Fibroblast of pulmonary artery (primary cell): ENCODE data around the gene ATP5F1D.
A peak's percentile ranks its signal among the peaks of the same experiment; 100 is the strongest.

Experiments
- DNase-seq: peaks from one replicate; pipeline ENCODE4 v3.0.0-alpha.2; 2010; ENCODE audit warnings: low read depth
- H3K4me3 ChIP-seq: replicated peaks from 2 replicates; pipeline ENCODE4 v1.5.1; 2011; ENCODE audit warnings: low read depth, mild to moderate bottlenecking, control low read depth, low read length, moderate library complexity
- TF ChIP-seq, protein P1 (sequence below): IDR thresholded peaks from 2 replicates; pipeline ENCODE4 v1.5.1; 2011; ENCODE audit warnings: mild to moderate bottlenecking, control low read depth, low read length, inconsistent platforms; ENCODE audit errors: missing control alignments

The ATP5F1D gene

DNA sequence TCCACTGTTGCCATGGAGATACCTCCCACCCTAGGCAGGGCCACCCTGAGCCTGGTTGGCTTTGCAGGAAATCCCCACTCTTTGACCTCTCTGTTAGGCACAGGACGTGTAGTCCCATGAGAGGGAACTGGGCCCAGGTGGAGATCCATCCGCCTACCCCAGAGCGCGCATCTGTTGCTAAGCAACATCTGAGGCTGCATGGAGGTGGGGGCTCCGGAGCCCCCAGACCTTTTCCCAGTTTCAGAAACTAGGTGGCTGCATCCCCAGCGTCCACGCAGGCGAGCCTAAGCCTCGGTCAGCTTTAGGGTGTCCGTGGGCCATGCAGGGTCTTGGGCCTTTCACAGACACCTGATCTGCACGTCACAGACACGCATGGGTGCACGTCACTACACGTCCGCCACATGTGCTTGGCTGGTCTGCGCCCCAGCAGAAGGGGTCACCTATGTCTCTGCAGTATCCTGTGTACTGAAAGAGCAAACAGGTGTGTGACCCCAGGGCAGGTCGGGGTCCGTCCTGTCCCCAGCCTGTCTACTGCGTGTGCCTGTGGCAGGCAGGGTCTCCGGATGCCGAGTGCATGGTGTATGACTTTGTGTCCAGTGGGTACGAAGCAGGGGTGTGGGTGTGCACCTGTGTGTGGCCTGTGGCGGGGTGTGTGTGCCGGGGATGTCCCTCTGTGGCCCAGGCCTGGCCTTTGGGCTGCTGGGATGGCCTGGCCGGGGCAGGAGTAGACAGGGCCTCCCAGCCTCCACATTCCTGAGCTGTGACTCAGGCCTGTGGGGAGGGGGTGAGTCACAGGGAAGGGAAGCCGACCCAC, 23.5 kb downstream of the ATP5F1D start:
- TF ChIP-seq, protein P1, sequence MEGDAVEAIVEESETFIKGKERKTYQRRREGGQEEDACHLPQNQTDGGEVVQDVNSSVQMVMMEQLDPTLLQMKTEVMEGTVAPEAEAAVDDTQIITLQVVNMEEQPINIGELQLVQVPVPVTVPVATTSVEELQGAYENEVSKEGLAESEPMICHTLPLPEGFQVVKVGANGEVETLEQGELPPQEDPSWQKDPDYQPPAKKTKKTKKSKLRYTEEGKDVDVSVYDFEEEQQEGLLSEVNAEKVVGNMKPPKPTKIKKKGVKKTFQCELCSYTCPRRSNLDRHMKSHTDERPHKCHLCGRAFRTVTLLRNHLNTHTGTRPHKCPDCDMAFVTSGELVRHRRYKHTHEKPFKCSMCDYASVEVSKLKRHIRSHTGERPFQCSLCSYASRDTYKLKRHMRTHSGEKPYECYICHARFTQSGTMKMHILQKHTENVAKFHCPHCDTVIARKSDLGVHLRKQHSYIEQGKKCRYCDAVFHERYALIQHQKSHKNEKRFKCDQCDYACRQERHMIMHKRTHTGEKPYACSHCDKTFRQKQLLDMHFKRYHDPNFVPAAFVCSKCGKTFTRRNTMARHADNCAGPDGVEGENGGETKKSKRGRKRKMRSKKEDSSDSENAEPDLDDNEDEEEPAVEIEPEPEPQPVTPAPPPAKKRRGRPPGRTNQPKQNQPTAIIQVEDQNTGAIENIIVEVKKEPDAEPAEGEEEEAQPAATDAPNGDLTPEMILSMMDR, result no peak
- H3K4me3 ChIP-seq, result no peak overlapping the region
- peak; percentile 85 for DNase-seq

DNA sequence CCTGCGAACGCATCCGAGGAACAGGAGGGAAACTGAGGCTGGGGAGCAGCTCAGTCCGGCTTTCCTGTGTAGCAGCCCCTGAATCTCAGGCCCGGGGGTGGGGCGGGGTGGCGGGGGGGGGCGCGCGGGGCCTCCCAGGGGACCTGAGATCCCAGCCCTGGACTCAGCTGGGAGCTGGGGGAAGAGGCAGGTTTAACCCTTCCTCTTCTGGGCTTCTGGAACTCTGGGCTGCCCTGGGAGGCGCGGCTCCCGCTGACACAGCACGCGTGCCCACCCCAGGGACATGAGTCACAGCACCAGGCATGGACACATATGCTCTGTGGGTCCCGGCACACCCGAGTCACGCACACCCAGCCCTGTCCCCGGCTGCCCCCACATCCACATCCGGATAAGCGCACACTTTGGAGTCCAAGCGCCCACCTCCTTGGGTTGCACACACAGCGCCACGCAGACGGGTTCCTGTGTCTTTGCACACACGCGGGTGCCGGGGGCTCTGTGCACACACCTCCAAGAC, 24.1 kb downstream of the ATP5F1D start:
- DNase-seq, result peak; percentile 66
- H3K4me3 ChIP-seq, result peak overlapping the region; percentile 49
- TF ChIP-seq, protein P1, result no peak

DNA sequence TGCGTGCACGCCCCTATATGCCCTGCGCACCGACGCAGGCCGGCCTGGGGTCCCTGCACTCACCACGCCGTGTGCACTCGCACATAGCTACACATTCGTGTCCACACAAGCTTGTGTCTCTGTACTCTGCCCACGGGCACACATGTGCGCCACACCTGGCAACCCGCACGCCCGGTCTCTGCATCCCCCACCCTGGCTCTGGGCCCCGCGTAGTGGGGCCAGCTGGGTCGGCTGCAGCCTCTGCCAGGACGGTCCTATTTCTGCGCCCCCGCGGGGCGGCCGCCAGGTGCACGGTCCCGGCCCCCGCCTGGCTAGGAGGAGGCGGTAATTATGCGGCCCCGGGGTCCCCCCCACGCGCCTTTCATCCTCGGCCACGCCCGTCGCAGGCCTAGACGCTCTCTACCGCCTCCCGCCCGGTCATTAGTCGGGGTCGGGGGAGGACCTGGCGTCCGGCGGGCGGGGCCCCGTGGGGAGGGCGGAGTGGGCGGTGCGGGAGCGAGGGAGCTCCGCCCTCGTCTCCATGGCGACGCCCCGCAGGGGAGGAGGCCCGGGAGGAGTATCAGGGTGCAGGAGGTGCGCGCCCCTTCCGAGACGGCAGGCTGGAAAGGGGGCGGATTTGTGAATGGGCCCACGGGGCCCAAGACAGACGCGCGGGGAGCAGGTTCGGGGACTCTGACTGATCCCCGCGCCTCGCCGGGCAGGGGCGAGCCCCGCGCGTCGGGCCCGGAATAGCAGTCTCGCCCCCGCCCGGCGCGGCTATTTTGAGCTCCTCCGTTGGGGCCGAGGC, 24.8 kb downstream of the ATP5F1D start:
- TF ChIP-seq, protein P1, result no peak
- peak; percentile 84 for DNase-seq
- peak overlapping the region; percentile 49 for H3K4me3 ChIP-seq

DNA sequence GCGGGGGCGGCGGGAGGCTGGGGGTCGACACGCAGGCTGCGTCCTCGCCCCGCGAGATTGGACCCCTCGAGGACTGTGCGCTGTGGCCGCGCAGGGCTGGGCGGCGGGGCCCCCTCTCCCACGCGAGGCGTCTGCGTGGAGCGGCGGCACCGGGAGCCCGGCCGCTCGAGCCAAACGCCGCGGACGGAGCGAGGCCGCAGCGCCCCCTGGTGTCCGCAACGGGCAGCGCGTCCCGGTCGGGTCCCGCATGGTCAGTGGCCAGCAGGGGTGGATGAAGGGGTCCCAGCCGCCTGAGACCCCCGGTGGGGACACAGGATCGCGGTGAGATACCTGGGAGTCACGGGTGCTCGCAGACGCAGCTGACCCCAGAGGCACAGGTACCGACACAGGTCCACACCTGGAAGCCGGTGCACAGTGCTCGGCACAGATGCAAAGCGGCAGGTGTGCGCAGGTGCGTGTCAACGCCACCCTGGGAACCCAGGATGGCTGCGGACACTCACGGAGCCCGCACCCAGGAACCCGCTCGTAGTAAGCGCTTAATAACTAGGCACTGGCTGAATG, 25.4 kb downstream of the ATP5F1D start:
- peak; percentile 58 for DNase-seq
- peak overlapping the region; percentile 49 for H3K4me3 ChIP-seq
- TF ChIP-seq, protein P1, result peak; percentile 55

DNA sequence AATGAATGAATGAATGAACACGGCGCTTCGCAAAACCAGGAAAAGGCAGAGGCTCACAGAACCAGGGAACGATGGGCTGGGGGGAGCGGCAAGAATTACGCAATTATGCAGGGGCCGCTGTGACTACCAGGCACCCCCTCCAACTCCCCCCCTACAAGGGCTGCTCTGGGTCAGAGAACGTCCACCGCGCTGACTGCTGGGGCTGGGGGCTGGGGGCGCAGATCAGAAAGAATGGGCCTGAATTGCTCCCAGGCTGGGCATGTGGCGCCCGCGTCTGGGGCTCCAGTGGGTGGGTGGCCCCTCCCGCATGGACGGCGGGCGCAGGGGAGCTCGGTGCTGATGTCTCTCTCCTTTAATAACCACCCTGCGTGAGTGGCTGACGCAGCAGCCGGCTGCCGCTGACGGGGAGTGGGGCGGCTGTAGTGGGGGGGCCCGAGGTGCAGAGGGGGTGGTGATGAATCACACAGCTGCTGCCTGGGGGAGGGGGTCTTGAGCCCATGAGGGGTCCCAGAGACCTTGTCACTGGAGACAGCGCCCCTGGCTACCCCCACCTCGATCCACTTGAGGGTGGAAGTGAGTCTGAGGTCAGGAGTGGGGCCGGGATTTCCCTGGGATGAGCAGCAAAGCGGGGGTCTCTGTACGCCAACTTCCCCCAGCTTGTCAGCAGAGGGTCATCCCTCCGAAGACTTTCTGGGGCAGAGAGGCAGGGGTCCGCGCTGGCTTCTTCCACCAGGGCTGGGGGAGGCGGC, 26.1 kb downstream of the ATP5F1D start:
- DNase-seq, result no peak
- no peak overlapping the region for H3K4me3 ChIP-seq
- TF ChIP-seq, protein P1, result no peak

DNA sequence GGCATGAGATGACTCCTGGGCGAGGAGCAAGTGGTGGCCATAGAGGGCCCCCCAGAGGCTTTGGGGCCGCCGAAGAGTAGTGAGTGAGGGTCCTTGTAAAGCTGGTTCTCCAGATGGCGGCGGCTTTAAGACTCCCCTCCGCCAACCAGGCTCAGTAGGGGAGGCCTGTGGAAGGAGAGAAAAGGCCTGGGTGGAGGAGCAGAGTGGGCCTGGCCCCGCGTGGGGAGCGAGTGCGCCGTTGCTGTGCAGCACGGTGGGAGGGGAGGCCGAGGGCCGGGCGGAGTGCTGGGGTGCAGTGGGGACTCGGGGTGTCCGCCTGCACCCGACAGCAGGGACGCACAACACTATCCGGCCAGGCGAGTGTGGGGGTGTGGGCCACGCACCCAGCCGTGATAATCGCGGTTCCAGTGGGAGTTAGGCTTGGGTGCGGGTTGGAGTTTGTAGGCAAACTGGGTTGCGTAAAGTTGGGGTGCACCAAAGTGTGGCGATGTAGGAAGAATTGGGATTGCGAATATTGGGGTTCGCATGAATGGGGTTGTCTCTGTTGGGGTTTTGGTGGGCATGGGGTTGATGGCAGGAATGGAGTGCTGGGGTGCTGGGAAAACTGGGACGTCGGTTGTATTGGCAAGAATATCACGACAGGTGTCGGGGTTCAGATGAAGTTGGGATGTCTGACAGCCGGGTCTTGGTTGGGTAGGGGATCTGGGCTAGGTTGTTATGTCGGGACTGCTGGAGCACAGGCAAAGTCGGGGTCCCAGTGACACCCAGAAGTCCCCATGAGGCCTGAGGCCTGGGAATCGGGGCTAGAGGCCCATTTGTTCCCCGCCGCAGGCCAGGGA, 26.9 kb downstream of the ATP5F1D start:
- H3K4me3 ChIP-seq, result no peak overlapping the region

More for the DNA sequence above, 26.9 kb downstream of the ATP5F1D start:
- DNase-seq, result no peak
- TF ChIP-seq, protein P1, result no peak
